K562 (cell line): ENCODE results near the gene TAAR2. TPM values are rescaled to one million over a fixed set of nuclear protein-coding genes. Genes with fewer than 3 reads are reported as not detected.

Experiments used
- ATAC-seq: fragments of 200-7000 bp; cut with Tn5 transposase; 3 replicates; pipeline ENCODE4 v1.9.1; 2020; ENCODE audit warnings: moderate library complexity
- BruUV-seq: library from RNA; stranded (reverse); fragments of 400-500 nt; replicated peaks from 2 replicates; lab custom pipeline; 2021; lab: Mats Ljungman, UMichigan
- CTCF ChIA-PET: fragments of 300-600 bp; formaldehyde crosslinking; extraction: SDS; loops from one replicate; lab custom pipeline; 2021; ENCODE audit warnings: low intra/inter-chr PET ratio; lab: Yijun Ruan, JAX
- POLR2A ChIA-PET: fragments of 300-600, 350-650 bp; sonication (Branson Sonifier 250); formaldehyde crosslinking; extraction: SDS; loops from one replicate; lab custom pipeline; 2021; ENCODE audit warnings: antibody characterized with exemption, inconsistent platforms; lab: Yijun Ruan, JAX
- DNase-seq, 4 experiments: peaks; one replicate each; pipeline versions ENCODE4 v3.0.0 to v3.0.0-alpha.2; 2011 to 2018; ENCODE audit warnings: low spot score in 3 of 4, mixed read lengths in 3 of 4; ENCODE audit errors: extremely low read depth in 1 of 4
- FAIRE-seq: peaks from 2 replicates; lab custom pipeline; 2011; peaks lifted over from hg19 to GRCh38; lab: Jason Lieb, UNC
- H2AFZ ChIP-seq: 2 replicates; pipeline ENCODE4 v1.6.0; 2011; ENCODE audit warnings: low read depth, low read length, control low read depth, inconsistent platforms
- H3K27ac ChIP-seq: fragments of 200-600 bp; 3 replicates; pipeline ENCODE4 v1.8.0; 2011; ENCODE audit warnings: low read depth, mild to moderate bottlenecking, control low read depth, inconsistent platforms, low read length, moderate library complexity, mixed read lengths; ENCODE audit errors: extremely low read depth
- H3K27me3 ChIP-seq, 2 experiments: fragments of 300-600 bp in 1 of 2; 2 replicates in 1 of 2; 3 replicates in 1 of 2; pipeline versions ENCODE4 v1.6.0 to v1.8.0; 2011; ENCODE audit warnings: inconsistent platforms in 2 of 2, low read length in 2 of 2, mild to moderate bottlenecking in 1 of 2, mixed read lengths in 1 of 2, moderate library complexity in 1 of 2; ENCODE audit not compliant: control insufficient read depth in 2 of 2, insufficient read depth in 2 of 2
- H3K36me3 ChIP-seq: fragments of 300-600 bp; 3 replicates; pipeline ENCODE4 v1.8.0; 2011; ENCODE audit warnings: mild to moderate bottlenecking, low read length, inconsistent platforms; ENCODE audit not compliant: control insufficient read depth, insufficient read depth
- H3K4me1 ChIP-seq, 2 experiments: fragments of 200-600 bp in 1 of 2; replicated peaks in 1 of 2; 2 replicates in 1 of 2; 3 replicates in 1 of 2; pipeline versions ENCODE4 v1.5.1 to v1.8.0; 2011; ENCODE audit warnings: inconsistent platforms in 2 of 2, low read length in 2 of 2, mild to moderate bottlenecking in 1 of 2, mixed read lengths in 1 of 2, moderate library complexity in 1 of 2; ENCODE audit not compliant: control insufficient read depth in 2 of 2, insufficient read depth in 2 of 2
- H3K4me2 ChIP-seq: 2 replicates; pipeline ENCODE4 v1.6.1; 2011; ENCODE audit warnings: low read length, control low read depth, inconsistent platforms, mixed read lengths; ENCODE audit not compliant: insufficient read depth
- H3K4me3 ChIP-seq: fragments of 200-600 bp; sonication (generic), shearing (Covaris generic); 2 replicates; pipeline ENCODE4 v1.5.1; 2016; ENCODE audit warnings: control low read depth, inconsistent platforms
- H3K79me2 ChIP-seq: fragments of 200-600 bp; 3 replicates; pipeline ENCODE4 v1.8.0; 2011; ENCODE audit warnings: low read length, inconsistent platforms; ENCODE audit not compliant: control insufficient read depth, insufficient read depth
- H3K9ac ChIP-seq, 2 experiments: 2 replicates each; pipeline versions ENCODE4 v1.6.0 to v1.6.1; 2011; ENCODE audit warnings: low read depth in 2 of 2, low read length in 2 of 2, control low read depth in 1 of 2, inconsistent platforms in 1 of 2, mild to moderate bottlenecking in 1 of 2, mixed read lengths in 1 of 2; ENCODE audit not compliant: insufficient read depth in 1 of 2
- H3K9me1 ChIP-seq: one replicate; pipeline ENCODE4 v1.6.0; 2011; ENCODE audit warnings: inconsistent platforms, mild to moderate bottlenecking, low read length, moderate library complexity; ENCODE audit not compliant: control insufficient read depth, insufficient read depth
- H3K9me3 ChIP-seq: replicated peaks from 2 replicates; pipeline ENCODE4 v1.5.1; 2011; ENCODE audit warnings: low read depth, low read length, inconsistent platforms; ENCODE audit not compliant: control insufficient read depth, insufficient read depth
- H4K20me1 ChIP-seq: replicated peaks from 2 replicates; pipeline ENCODE4 v1.6.1; 2011; ENCODE audit warnings: low read length, inconsistent platforms, mixed read lengths; ENCODE audit not compliant: control insufficient read depth, insufficient read depth
- ARID2 ChIP-seq: fragments of 450-650 bp; IDR thresholded peaks from 2 replicates; pipeline ENCODE4 v1.6.1; 2017; ENCODE audit warnings: antibody characterized with exemption, mild to moderate bottlenecking
- CHD1 ChIP-seq: fragments of 200-600 bp; sonication (generic); IDR thresholded peaks from one replicate; pipeline ENCODE4 v1.6.1; 2012; ENCODE audit warnings: mild to moderate bottlenecking, moderate library complexity, low read length, inconsistent platforms
- ILK ChIP-seq: fragments of 450-650 bp; IDR thresholded peaks from 2 replicates; pipeline ENCODE4 v1.6.1; 2016; ENCODE audit warnings: missing genetic modification characterization, low read depth, mild to moderate bottlenecking, missing compliant biosample characterization, moderate library complexity, borderline replicate concordance
- KDM1A ChIP-seq, 2 experiments: fragments of 450-650 bp; IDR thresholded peaks; 2 replicates each; pipeline ENCODE4 v1.6.1; 2016; ENCODE audit warnings: mild to moderate bottlenecking in 2 of 2
- MITF ChIP-seq: IDR thresholded peaks from 2 replicates; pipeline ENCODE4 v1.6.1; 2014; ENCODE audit warnings: antibody characterized with exemption
- NFIC ChIP-seq: fragments of 450-650 bp; IDR thresholded peaks from 2 replicates; pipeline ENCODE4 v1.6.1; 2017; ENCODE audit warnings: mild to moderate bottlenecking, inconsistent platforms
- PCBP1 ChIP-seq: fragments of 200-400 bp; formaldehyde crosslinking; IDR thresholded peaks from 2 replicates; pipeline ENCODE4 v1.6.1; 2018; ENCODE audit warnings: mild to moderate bottlenecking, low read depth, low read length; ENCODE audit not compliant: poor library complexity, severe bottlenecking
- PHTF2 ChIP-seq: fragments of 250-450 bp; sonication (Bioruptor Pico); IDR thresholded peaks from 2 replicates; pipeline ENCODE4 v1.5.0; 2021; ENCODE audit warnings: mild to moderate bottlenecking
- RERE ChIP-seq: sonication (generic); formaldehyde crosslinking; IDR thresholded peaks from 2 replicates; pipeline ENCODE4 v1.8.0; 2023; ENCODE audit warnings: missing genetic modification reagents, mild to moderate bottlenecking, borderline replicate concordance
- SAFB ChIP-seq: fragments of 200-400 bp; formaldehyde crosslinking; IDR thresholded peaks from 2 replicates; pipeline ENCODE4 v1.6.1; 2017; ENCODE audit warnings: low read depth, low read length, borderline replicate concordance
- ZC3H8 ChIP-seq: fragments of 450-650 bp; IDR thresholded peaks from 2 replicates; pipeline ENCODE4 v1.6.1; 2017
- ZKSCAN1 ChIP-seq: fragments of 150-350 bp; IDR thresholded peaks from 2 replicates; pipeline ENCODE4 v1.6.1; 2016; ENCODE audit warnings: low read depth, low read length
- ZNF444 ChIP-seq: fragments of 250-450 bp; sonication (Bioruptor Pico); IDR thresholded peaks from 2 replicates; pipeline ENCODE4 v1.4.0; 2020; ENCODE audit warnings: mild to moderate bottlenecking, moderate library complexity
- WGBS: fragments of 100-300 bp; shearing (Covaris generic); methylation state at CpG from one replicate; pipeline ENCODE4 v1.1.6; 2016; ENCODE audit warnings: low coverage, mixed read lengths; ENCODE audit not compliant: insufficient coverage; ENCODE audit errors: missing lambda C conversion rate; 5-methylcytosine and 5-hydroxymethylcytosine counted together
- in situ Hi-C: fragments of 300-500 bp; cut with MboI; formaldehyde crosslinking; loops from 4 replicates; pipeline ENCODE4 v1.15.0; 2018; ENCODE audit warnings: inconsistent platforms, mixed read lengths
- intact Hi-C: fragments of 100-400 bp; cut with micrococcal nuclease; formaldehyde crosslinking; loops from 2 replicates; pipeline ENCODE4 v1.14.2; 2022
- polyA plus RNA-seq, 8 experiments: library from polyadenylated mRNA; depleted of rRNA in 4 of 8; stranded (reverse) in 5 of 8; unstranded in 3 of 8; fragments of >200 nt; fragmentation: Nextera tagmentation in 2 of 8; fragmentation: Illumina TruSeq in 1 of 8; extraction: Ambion mirVana in 2 of 8; extraction: Trizol in 1 of 8; gene quantifications; 2 replicates each; pipeline versions ENCODE4 v1.2.1 to v1.2.3, GENCODE V29; 2011 to 2014; ENCODE audit warnings: inconsistent platforms in 1 of 8, missing spikeins in 1 of 8
- total RNA-seq, 7 experiments: library from RNA; depleted of rRNA in 6 of 7; stranded (reverse); fragments of >200 nt in 6 of 7; fragmentation: Illumina TruSeq in 2 of 7; extraction: Trizol in 2 of 7; gene quantifications; 2 replicates each; pipeline versions ENCODE4 v1.2.1 to v1.2.3, GENCODE V29; 2011 to 2021; ENCODE audit warnings: low replicate concordance in 1 of 7

Gene TAAR2
- total and polyA plus RNA-seq, 9 of the 15 experiments (the other 6 are each of a cell fraction or from before 2014, with no cell fraction given): not detected

- Histone ChIP-seq H3K4me2 (no peak overlapping the region), H3K9me1 (no peaks in the 10 kb centered on the region), H2AFZ (no peak overlapping the region), H3K36me3 (no peaks in the 10 kb centered on the region), H3K9ac (no peak overlapping the region), H3K4me3 (no peak overlapping the region), H3K4me1 (no peaks in the 10 kb centered on the region), H3K9me3 (no peaks in the 10 kb centered on the region), H3K79me2 (no peaks in the 10 kb centered on the region), H4K20me1 (no peaks in the 10 kb centered on the region), H3K27ac (no peak overlapping the region), H3K27me3 (peaks cover 0 to 4% of the 10 kb centered on the region in 2 experiments; a peak in 1 of 5 replicates)
- POLR2A ChIA-PET: no interaction called here
- BruUV-seq: no TSS peak
- CTCF ChIA-PET: no interaction called here
- ATAC-seq: no peak
- TF ChIP-seq ARID2 (no peak), ZKSCAN1 (no peak), ZC3H8 (no peak), RERE (CRISPR knock-in tag) (no peak), SAFB (no peak), PHTF2 (CRISPR knock-in tag) (no peak), KDM1A (IDR thresholded peaks at IDR 0.05) (no peak), ILK (tag) (no peak), ZNF444 (CRISPR knock-in tag) (no peak), MITF (no peak), NFIC (no peak), PCBP1 (no peak), CHD1 (no peak)
- no peak for FAIRE-seq
- 0% methylated on average over 5 of the region's 5 CpGs for WGBS
- in situ Hi-C loops: no loop called here
- intact Hi-C loops: no loop called here
- DNase-seq: no peak
These were observed 16.4 kb downstream of the TAAR2 start for GRCh38 chr6:132607544-132608233.
